Suprapubic skin (tissue), 3 donors: ENCODE results near the gene LILRB2.

Experiments
- EP300 ChIP-seq: sonication (generic); formaldehyde crosslinking; IDR thresholded peaks from one replicate; pipeline ENCODE4 v1.6.1; 2017; ENCODE audit warnings: antibody characterized with exemption
- POLR2A ChIP-seq, 2 donors: fragments of 450-650 bp; IDR thresholded peaks; one replicate each; pipeline ENCODE4 v1.6.1; 2017; ENCODE audit warnings: antibody characterized with exemption in 2 of 2, mild to moderate bottlenecking in 2 of 2, moderate library complexity in 2 of 2
- TF ChIP-seq, protein P1 (sequence below), 2 donors: fragments of 200-600 bp in 1 of 2; fragments of 450-650 bp in 1 of 2; sonication (generic) in 1 of 2; IDR thresholded peaks; one replicate each; pipeline ENCODE4 v1.5.1; 2016 to 2019; ENCODE audit warnings: antibody characterized with exemption in 2 of 2, mild to moderate bottlenecking in 1 of 2, moderate library complexity in 1 of 2

DNA sequence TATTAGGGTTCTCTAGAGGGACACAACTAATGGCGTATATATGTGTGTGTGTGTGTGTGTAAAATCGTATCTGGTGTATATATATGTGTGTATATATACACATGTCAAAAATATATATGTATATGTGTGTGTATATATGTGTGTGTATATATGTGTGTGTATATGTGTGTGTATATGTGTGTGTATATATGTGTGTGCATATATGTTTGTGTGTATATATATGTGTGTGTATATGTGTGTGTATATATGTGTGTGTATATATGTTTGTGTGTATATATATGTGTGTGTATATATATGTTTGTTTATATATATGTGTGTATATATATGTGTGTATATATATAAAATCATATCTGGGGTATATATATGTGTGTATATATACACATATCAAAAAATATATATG is 18.4 kb downstream of the LILRB2 start:
- TF ChIP-seq, protein P1, sequence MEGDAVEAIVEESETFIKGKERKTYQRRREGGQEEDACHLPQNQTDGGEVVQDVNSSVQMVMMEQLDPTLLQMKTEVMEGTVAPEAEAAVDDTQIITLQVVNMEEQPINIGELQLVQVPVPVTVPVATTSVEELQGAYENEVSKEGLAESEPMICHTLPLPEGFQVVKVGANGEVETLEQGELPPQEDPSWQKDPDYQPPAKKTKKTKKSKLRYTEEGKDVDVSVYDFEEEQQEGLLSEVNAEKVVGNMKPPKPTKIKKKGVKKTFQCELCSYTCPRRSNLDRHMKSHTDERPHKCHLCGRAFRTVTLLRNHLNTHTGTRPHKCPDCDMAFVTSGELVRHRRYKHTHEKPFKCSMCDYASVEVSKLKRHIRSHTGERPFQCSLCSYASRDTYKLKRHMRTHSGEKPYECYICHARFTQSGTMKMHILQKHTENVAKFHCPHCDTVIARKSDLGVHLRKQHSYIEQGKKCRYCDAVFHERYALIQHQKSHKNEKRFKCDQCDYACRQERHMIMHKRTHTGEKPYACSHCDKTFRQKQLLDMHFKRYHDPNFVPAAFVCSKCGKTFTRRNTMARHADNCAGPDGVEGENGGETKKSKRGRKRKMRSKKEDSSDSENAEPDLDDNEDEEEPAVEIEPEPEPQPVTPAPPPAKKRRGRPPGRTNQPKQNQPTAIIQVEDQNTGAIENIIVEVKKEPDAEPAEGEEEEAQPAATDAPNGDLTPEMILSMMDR (IDR thresholded peaks at IDR 0.05) = no peak
- TF ChIP-seq POLR2A (IDR thresholded peaks at IDR 0.05) = no peak
- TF ChIP-seq EP300 = no peak
